ENCODE measurements around the gene HAO1. TPM values are rescaled to one million over a fixed set of nuclear protein-coding genes. Genes with fewer than 3 reads are reported as not detected.

The HAO1 gene
- total and polyA plus RNA-seq, 9 of the 15 experiments (the other 6 are each of a cell fraction or from before 2014, with no cell fraction given): not detected

DNA sequence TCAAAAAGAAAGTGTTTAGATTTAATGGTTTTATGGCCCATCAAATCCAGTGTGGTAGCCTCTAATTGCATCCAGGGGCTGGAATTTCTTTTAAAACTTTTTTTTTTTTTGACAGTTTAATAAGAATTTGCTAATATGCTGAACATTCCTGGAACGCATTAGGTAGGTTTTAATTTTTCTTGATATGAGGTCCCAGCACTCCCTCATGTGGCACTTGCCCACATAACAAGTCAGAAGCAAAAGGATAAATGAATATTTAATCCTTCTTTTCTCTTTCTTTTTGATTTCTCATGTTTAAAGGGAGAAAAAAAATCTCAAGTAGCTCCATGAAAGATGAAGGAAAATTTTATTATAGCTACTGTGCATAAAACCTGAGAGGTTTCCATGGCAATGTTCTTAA lies 13.5 kb downstream of the HAO1 start:
- no peaks in the 10 kb centered on the region for H3K9me1 ChIP-seq (ENCODE audit: control insufficient read depth, insufficient read depth, low read length)
- no peaks in the 10 kb centered on the region for H3K4me1 ChIP-seq (replicated peaks in 1 of 2; ENCODE audit: control insufficient read depth in 2 of 2, insufficient read depth in 2 of 2, low read length in 2 of 2)
- no peak overlapping the region for H3K4me3 ChIP-seq
- DNase-seq (ENCODE audit: extremely low read depth in 1 of 4, low spot score in 3 of 4) (peak in 1 of 4 experiments; percentile 3), ATAC-seq (no peak), FAIRE-seq (no peak)
- CTCF ChIA-PET (ENCODE audit: low intra/inter-chr PET ratio): no interaction called here
- intact Hi-C loops (cut with micrococcal nuclease): loop anchor here (10.0 kb wide), 1 partner anchor 1162 kb away; the partner anchor contains the start of gene BMP2
- no peak overlapping the region for H3K4me2 ChIP-seq (ENCODE audit: insufficient read depth, low read length)
- in situ Hi-C loops (cut with MboI): loop anchor here (25.0 kb wide), 1 partner anchor 786 kb away; no protein-coding TSS in a partner anchor
- H3K9me3 ChIP-seq (replicated peaks; ENCODE audit: control insufficient read depth, insufficient read depth, low read depth, low read length): no peaks in the 10 kb centered on the region
- TF ChIP-seq SIN3A (IDR thresholded peaks at IDR 0.05; ENCODE audit: borderline replicate concordance in 2 of 2, control insufficient read depth in 1 of 2, low read depth in 2 of 2, low read length in 2 of 2) (no peak), CBX8 (IDR thresholded peaks at IDR 0.05; ENCODE audit: borderline replicate concordance, extremely low read depth, low read depth, low read length, poor library complexity, severe bottlenecking) (no peak), CTCF (IDR thresholded peaks at IDR 0.05 in 2 of 3, conservative IDR thresholded peaks at IDR 0.05 in 1 of 3; ENCODE audit: insufficient read depth in 2 of 3, low read depth in 1 of 3, low read length in 3 of 3) (peak in 1 of 3 experiments; percentile 32; a peak in 2 of 6 replicates), SIN3B (IDR thresholded peaks at IDR 0.05; ENCODE audit: low read depth) (no peak), RAD21 (CRISPR knock-in tag; conservative IDR thresholded peaks at IDR 0.05 in 1 of 2, IDR thresholded peaks at IDR 0.05 in 1 of 2) (peak in 1 of 2 experiments; percentile 64; a peak in 3 of 4 replicates)
- H3K27me3 ChIP-seq (ENCODE audit: control insufficient read depth in 2 of 2, insufficient read depth in 2 of 2, low read length in 2 of 2): no peaks in the 10 kb centered on the region
- H3K36me3 ChIP-seq (ENCODE audit: control insufficient read depth, insufficient read depth, low read length): no peaks in the 10 kb centered on the region
- H3K27ac ChIP-seq (ENCODE audit: extremely low read depth, low read depth, low read length): no peak overlapping the region
- H4K20me1 ChIP-seq (replicated peaks; ENCODE audit: control insufficient read depth, insufficient read depth, low read length): no peaks in the 10 kb centered on the region
- WGBS (ENCODE audit: insufficient coverage, low coverage, missing lambda C conversion rate): 0% methylated on average over 1 of the region's 1 CpG
- no TSS peak for BruUV-seq (replicated peaks)
- no peak overlapping the region for H2AFZ ChIP-seq (ENCODE audit: low read depth, low read length)
- H3K79me2 ChIP-seq (ENCODE audit: control insufficient read depth, insufficient read depth, low read length): no peaks in the 10 kb centered on the region
- POLR2A ChIA-PET: no interaction called here
- no peak overlapping the region for H3K9ac ChIP-seq (ENCODE audit: insufficient read depth in 1 of 2, low read depth in 2 of 2, low read length in 2 of 2)

Measured in K562 (cell line).